LNCAP (cell line): Measurements from ENCODE around the gene DNAAF1.

Experiments used
- CTCF ChIP-seq: fragments of 450-650 bp; IDR thresholded peaks from 2 replicates; pipeline ENCODE4 v1.5.1; 2017; ENCODE audit warnings: mild to moderate bottlenecking

DNAAF1 gene

GRCh38 chr16:84156342-84156784 lies 11.3 kb downstream of the DNAAF1 start:
- no peak for TF ChIP-seq CTCF

- no peak for TF ChIP-seq CTCF
Observed at GRCh38 chr16:84159007-84159406, 13.9 kb downstream of the DNAAF1 start.

GRCh38 chr16:84159800-84160199 lies 14.7 kb downstream of the DNAAF1 start:
- no peak for TF ChIP-seq CTCF

- no peak for TF ChIP-seq CTCF
Observed at GRCh38 chr16:84161037-84161436, 15.9 kb downstream of the DNAAF1 start.

GRCh38 chr16:84161801-84162200 lies 16.7 kb downstream of the DNAAF1 start:
- no peak for TF ChIP-seq CTCF

- no peak for TF ChIP-seq CTCF
Observed at GRCh38 chr16:84165746-84166145, 20.6 kb downstream of the DNAAF1 start.

GRCh38 chr16:84166796-84167695 lies 21.9 kb downstream of the DNAAF1 start:
- TF ChIP-seq CTCF = no peak
